ENCODE data around the gene MYOZ3. TPM values are rescaled to one million over a fixed set of nuclear protein-coding genes. Genes with fewer than 3 reads are reported as not detected.

Gene MYOZ3
- total and polyA plus RNA-seq, 2 donors (not counting 1 experiment from before 2014, with no cell fraction given) = 0.04 TPM; not detected in 1

- peak overlapping the region; percentile 83 for H2AFZ ChIP-seq (ENCODE audit: insufficient read depth, low read depth, low read length, poor library complexity, severe bottlenecking)
- H3K27ac ChIP-seq (ENCODE audit: low read length in 2 of 2) = no peak overlapping the region
- CTCF ChIA-PET = interaction anchor here (0.6 to 6.1 kb wide), 15 partner anchors 28 to 199 kb away, joined by 3 to 110 read pairs (median 5); partner anchors contain the start of genes IRGM, RBM22 and SMIM3
- peak overlapping the region; percentile 99 for H3K4me2 ChIP-seq (replicated peaks; ENCODE audit: low read depth, low read length, poor library complexity, severe bottlenecking)
- ATAC-seq (ENCODE audit: low read depth) (peak; percentile 91), DNase-seq (peak; percentile 89)
- H3K4me1 ChIP-seq (ENCODE audit: control insufficient read depth in 2 of 2, insufficient read depth in 2 of 2, low read length in 2 of 2) = peaks cover 10 to 15% of the 10 kb centered on the region in 2 donors
- peak; percentile 77 for TF ChIP-seq CTCF (IDR thresholded peaks at IDR 0.05)
- TF ChIP-seq EZH2 (IDR thresholded peaks at IDR 0.05; ENCODE audit: borderline replicate concordance, insufficient read depth, low read depth, low read length, poor library complexity, severe bottlenecking) = no peak
- POLR2A ChIA-PET = interaction anchor here (0.7 kb wide), 2 partner anchors 26 to 34 kb away, joined by 5 read pairs; no protein-coding TSS in a partner anchor
- H3K27ac Mint-ChIP-seq = peak overlapping the region; percentile 84
- H3K27me3 Mint-ChIP-seq = peaks cover 4% of the 10 kb centered on the region
- H3K27me3 ChIP-seq (replicated peaks in 1 of 4; ENCODE audit: control extremely low read depth in 1 of 4, control insufficient read depth in 3 of 4, insufficient read depth in 4 of 4, low read length in 3 of 4) = no peaks in the 10 kb centered on the region
- H3K9me3 ChIP-seq (ENCODE audit: control extremely low read depth in 1 of 3, control insufficient read depth in 2 of 3, insufficient read depth in 1 of 3, low read length in 2 of 3) = no peaks in the 10 kb centered on the region
- peaks cover 19% of the 10 kb centered on the region for H3K4me1 Mint-ChIP-seq
- H3K4me3 Mint-ChIP-seq = peak overlapping the region; percentile 81
- H3K9ac ChIP-seq (ENCODE audit: low read length) = peak overlapping the region; percentile 70
- no peaks in the 10 kb centered on the region for H3K79me2 ChIP-seq (ENCODE audit: control insufficient read depth, insufficient read depth, low read length)
- WGBS (ENCODE audit: insufficient coverage) = 1% methylated on average over 79 of the region's 99 CpGs
- H4K20me1 ChIP-seq (ENCODE audit: control insufficient read depth, insufficient read depth, low read length, poor library complexity, severe bottlenecking) = no peaks in the 10 kb centered on the region
- H3K4me3 ChIP-seq (ENCODE audit: control extremely low read depth in 1 of 5, extremely low read depth in 1 of 5, insufficient read depth in 1 of 5, low read depth in 2 of 5, low read length in 4 of 5) = peak overlapping the region; percentile 21 to 69 (median 59)
- H3K36me3 ChIP-seq (replicated peaks in 1 of 2; ENCODE audit: control extremely low read depth in 1 of 2, control insufficient read depth in 1 of 2, extremely low read depth in 1 of 2, insufficient read depth in 2 of 2, low read length in 1 of 2) = no peaks in the 10 kb centered on the region
- H3K9me3 Mint-ChIP-seq (ENCODE audit: insufficient read depth) = no peaks in the 10 kb centered on the region
- intact Hi-C loops (cut with micrococcal nuclease) = loop anchor here (1.0 to 2.0 kb wide), 5 partner anchors 30 to 300 kb away; partner anchors contain the start of genes RPS14 and TCOF1
Observed at GRCh38 chr5:150656191-150657132, 4.6 kb upstream of the MYOZ3 start.

All from B cell (primary cell).